HG03354 (cell line): ENCODE results near the gene PEX26.
"Not testable (repeated sequence)": the region's sequence is repeated elsewhere in the genome, so short reads cannot be mapped to it uniquely, and the experiment has no call there.

Source experiments
- ATAC-seq: cut with Tn5 transposase; IDR thresholded peaks from one replicate; pipeline ENCODE4 v1.9.1; 2021; ENCODE audit warnings: mild to moderate bottlenecking; ENCODE audit not compliant: unreplicated experiment, poor library complexity, severe bottlenecking

Gene PEX26

DNA sequence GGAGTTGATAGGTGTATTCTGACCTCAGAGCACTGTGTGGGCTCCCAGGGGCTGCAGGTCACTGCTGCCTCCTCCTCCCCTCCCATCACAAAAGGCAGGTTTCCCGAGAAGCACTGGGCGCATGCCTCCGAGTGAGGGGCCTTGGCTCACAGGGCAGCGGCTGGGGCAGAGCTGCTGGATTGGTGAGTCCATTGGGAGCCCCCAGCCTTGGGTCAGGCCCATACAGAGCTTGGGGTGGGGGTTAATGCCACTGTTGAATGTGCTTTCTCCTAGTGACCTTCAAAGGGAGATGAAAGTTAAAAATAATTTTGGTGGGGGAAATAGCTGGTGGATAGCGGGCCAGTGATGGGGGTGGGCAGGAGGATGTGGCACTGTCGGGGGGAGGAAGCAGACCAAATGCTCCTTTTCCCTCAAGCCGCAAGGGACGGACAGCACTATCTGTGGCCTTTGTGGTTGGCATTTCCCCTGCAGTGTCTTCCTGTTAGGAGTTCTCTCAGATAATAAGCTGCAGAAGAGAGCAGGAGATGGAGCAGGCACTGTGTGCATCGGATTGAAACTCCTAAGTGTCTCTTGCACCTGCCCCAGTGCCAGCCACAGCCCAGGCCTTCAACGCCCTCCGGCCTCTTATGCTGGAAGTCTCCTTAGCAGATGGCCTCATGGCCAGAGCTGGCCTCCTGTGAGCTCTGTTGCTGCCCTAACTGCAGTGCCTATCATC, 36.0 kb downstream of the PEX26 start:
- no peak for ATAC-seq

GRCh38 chr22:18114495-18114894, 36.7 kb downstream of the PEX26 start:
- ATAC-seq, result no peak

GRCh38 chr22:18114976-18115652, 37.3 kb downstream of the PEX26 start:
- ATAC-seq, result no peak

- ATAC-seq, result no peak
Measured at GRCh38 chr22:18115906-18116371, 38.1 kb downstream of the PEX26 start.

GRCh38 chr22:18116634-18117033, 38.8 kb downstream of the PEX26 start:
- ATAC-seq, result no peak

- ATAC-seq, result no peak
Measured at GRCh38 chr22:18118345-18118915, 40.6 kb downstream of the PEX26 start.

GRCh38 chr22:18119409-18120110, 41.8 kb downstream of the PEX26 start:
- no peak for ATAC-seq

- no peak for ATAC-seq
Measured at GRCh38 chr22:18120857-18121256, 43.1 kb downstream of the PEX26 start.

- ATAC-seq, result no peak
Measured at GRCh38 chr22:18121506-18121905, 43.7 kb downstream of the PEX26 start.

GRCh38 chr22:18121954-18122554, 44.3 kb downstream of the PEX26 start:
- no peak for ATAC-seq

DNA sequence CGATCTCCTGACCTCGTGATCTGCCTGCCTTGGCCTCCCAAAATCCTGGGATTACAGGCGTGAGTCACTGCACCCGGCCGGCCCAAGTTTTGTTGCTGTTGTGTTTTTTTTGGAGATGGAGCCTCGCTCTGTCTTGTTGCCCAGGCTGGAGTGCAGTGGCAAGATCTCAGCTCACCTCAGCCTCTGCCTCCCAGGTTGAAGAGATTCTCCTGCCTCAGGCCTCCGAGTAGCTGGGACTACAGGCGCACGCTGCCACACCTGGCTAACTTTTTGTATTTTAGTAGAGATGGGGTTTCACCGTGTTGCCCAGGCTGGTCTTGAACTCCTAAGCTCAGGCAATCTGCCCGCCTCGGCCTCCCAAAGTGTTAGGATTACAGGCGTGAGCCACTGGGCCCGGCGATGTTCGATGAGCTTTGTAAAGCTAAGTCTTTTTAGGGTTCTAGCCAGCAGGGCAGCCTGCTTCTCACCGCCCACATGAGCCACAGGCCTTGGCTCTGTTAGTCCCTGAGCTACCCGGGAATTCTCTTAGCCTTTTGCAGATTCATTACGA, 45.8 kb downstream of the PEX26 start:
- not testable (repeated sequence) for ATAC-seq

DNA sequence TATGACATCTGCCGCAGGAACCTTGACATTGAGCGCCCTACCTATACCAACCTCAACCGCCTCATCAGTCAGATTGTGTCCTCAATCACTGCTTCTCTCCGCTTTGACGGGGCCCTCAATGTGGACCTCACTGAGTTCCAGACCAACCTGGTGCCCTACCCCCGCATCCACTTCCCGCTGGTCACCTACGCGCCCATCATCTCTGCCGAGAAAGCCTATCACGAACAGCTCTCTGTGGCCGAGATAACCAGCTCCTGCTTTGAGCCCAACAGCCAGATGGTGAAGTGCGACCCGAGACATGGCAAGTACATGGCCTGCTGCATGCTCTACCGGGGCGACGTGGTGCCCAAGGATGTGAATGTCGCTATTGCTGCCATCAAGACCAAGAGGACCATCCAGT, 48.8 kb downstream of the PEX26 start:
- no peak for ATAC-seq

GRCh38 chr22:18130018-18130417, 52.2 kb downstream of the PEX26 start:
- no peak for ATAC-seq

DNA sequence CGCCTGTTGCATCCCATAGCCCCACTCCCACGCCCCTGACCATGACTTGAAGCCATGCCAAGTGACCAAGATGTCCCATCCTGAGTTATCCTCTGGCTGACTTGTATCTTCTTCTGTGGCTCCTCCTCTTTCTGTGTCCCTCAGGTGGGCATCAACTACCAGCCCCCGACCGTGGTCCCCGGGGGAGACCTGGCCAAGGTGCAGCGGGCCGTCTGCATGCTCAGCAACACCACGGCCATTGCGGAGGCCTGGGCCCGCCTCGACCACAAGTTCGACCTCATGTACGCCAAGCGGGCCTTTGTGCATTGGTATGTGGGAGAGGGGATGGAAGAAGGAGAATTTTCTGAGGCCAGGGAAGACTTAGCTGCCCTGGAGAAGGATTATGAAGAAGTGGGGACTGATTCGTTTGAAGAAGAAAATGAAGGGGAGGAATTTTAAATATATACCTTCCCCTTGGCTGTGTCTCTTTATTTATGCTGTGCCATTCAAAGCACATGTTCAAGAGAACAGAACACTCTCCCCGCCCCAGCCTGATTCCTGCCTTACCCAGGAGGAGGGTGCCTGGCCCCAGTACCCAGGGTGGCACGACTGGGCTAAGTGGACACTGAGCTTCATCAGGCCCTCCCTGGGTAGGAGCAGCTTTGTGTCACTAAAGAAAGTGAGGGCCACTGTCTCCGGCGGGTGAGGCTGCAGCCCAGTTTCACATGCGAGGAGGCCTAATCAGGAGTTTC, 53.1 kb downstream of the PEX26 start:
- ATAC-seq, result no peak

- no peak for ATAC-seq
Measured at GRCh38 chr22:18133452-18133851, 55.7 kb downstream of the PEX26 start.

DNA sequence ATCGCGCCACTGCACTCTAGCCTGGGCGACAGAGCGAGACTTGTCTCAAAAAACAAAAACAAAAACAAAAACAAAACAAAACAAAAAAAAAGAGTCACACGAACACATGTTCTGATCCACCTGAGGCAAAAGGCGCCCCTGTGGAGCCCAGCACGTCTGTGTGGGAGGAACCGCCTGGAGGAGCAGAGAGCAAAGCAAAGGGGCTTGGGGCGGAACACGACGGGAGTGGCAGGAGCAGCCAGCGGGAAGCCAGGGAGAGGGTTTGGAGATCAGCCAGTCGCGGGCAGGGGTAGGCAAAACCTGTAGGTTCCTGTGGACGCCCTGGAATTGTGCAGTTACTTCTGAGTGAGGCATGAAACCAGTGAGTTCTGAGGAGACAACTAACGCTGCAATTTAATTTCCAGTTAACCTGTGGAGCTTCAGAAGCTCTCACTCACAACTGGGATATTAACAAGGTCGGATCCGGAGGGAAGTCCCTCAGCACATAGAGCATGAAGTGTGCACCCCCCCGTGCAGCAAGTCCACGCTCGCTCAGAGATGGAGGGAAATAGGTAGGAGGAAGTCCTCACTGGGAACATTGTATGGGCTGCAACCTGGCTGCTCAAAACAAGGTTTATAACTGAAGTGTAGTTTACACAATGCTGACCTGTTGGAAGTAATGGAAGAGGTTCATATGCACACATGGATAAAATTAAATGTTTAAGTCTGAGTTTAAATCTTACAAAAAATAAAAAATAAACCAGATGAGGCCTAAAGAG, 59.0 kb downstream of the PEX26 start:
- ATAC-seq, result no peak

GRCh38 chr22:18141004-18141403, 63.2 kb downstream of the PEX26 start:
- not testable (repeated sequence) for ATAC-seq

DNA sequence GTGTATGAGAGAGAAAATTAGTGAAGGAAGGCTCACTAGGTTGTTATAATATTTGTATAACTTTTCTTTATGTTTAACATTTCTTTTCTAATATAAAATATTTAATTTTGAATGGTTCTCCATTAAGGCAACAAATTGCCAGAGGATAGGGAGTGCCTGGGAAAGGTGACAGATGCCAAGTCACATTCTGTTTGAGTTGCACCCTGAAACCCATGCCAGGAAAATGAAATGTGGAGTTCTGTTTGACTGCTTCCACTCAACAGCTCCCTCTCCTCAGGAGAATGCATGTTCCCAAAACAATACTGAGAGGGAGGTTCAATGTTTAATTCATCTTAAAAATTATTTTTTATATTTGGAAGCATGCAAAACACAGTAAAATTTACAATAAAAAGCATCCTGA, 66.3 kb downstream of the PEX26 start:
- ATAC-seq, result no peak
